ENCODE data around the gene PNO1. TPM values are rescaled to one million over a fixed set of nuclear protein-coding genes. Genes with fewer than 3 reads are reported as not detected.
A peak's percentile ranks its signal among the peaks of the same experiment; 100 is the strongest.

Gene PNO1
- total and polyA plus RNA-seq, 9 of the 15 experiments (the other 6 are each of a cell fraction or from before 2014, with no cell fraction given) = 11.8 to 81.7 (median 41.1) TPM

- Histone ChIP-seq H3K36me3 (ENCODE audit: control insufficient read depth, insufficient read depth, low read length) (peaks cover 6% of the 10 kb centered on the region; the same call in 2 of the 3 replicates), H3K4me1 (replicated peaks in 1 of 2; ENCODE audit: control insufficient read depth in 2 of 2, insufficient read depth in 2 of 2, low read length in 2 of 2) (peaks cover 5 to 32% of the 10 kb centered on the region in 2 experiments), H3K27me3 (ENCODE audit: control insufficient read depth in 2 of 2, insufficient read depth in 2 of 2, low read length in 2 of 2) (no peaks in the 10 kb centered on the region), H3K9me3 (replicated peaks; ENCODE audit: control insufficient read depth, insufficient read depth, low read depth, low read length) (no peaks in the 10 kb centered on the region), H3K4me3 (no peak overlapping the region), H3K4me2 (ENCODE audit: insufficient read depth, low read length) (no peak overlapping the region), H3K27ac (ENCODE audit: extremely low read depth, low read depth, low read length) (peak overlapping the region; percentile 8; the same call in 1 of the 3 replicates), H4K20me1 (replicated peaks; ENCODE audit: control insufficient read depth, insufficient read depth, low read length) (no peaks in the 10 kb centered on the region), H3K9ac (ENCODE audit: insufficient read depth in 1 of 2, low read depth in 2 of 2, low read length in 2 of 2) (no peak overlapping the region), H3K79me2 (ENCODE audit: control insufficient read depth, insufficient read depth, low read length) (peaks cover 98% of the 10 kb centered on the region), H3K9me1 (ENCODE audit: control insufficient read depth, insufficient read depth, low read length) (no peaks in the 10 kb centered on the region), H2AFZ (ENCODE audit: low read depth, low read length) (no peak overlapping the region)
- CTCF ChIA-PET (ENCODE audit: low intra/inter-chr PET ratio) = no interaction called here
- in situ Hi-C loops (cut with MboI) (no loop called here), intact Hi-C loops (cut with micrococcal nuclease) (loop anchor here (5.0 kb wide), 1 partner anchor 86 kb away; no protein-coding TSS in a partner anchor)
- POLR2A ChIA-PET = interaction anchor here (0.5 to 1.5 kb wide), 4 partner anchors 20 to 95 kb away, joined by 3 to 5 read pairs (median 4); no protein-coding TSS in a partner anchor
- FAIRE-seq (no peak), ATAC-seq (no peak), DNase-seq (ENCODE audit: extremely low read depth in 1 of 4, low spot score in 3 of 4) (peak in 1 of 4 experiments; percentile 50)
- TF ChIP-seq ADNP (tag; IDR thresholded peaks at IDR 0.05) (0 out of 2 replicates have a peak, but pooled peaks have one; percentile 7), RAD21 (CRISPR knock-in tag; conservative IDR thresholded peaks at IDR 0.05 in 1 of 2, IDR thresholded peaks at IDR 0.05 in 1 of 2) (peak in 1 of 2 experiments; percentile 28; a peak in 1 of 4 replicates), CHD4 (IDR thresholded peaks at IDR 0.05; ENCODE audit: insufficient read depth, insufficient replicate concordance, low read depth, low read length, poor library complexity, severe bottlenecking) (no peak), CEBPZ (IDR thresholded peaks at IDR 0.05; ENCODE audit: borderline replicate concordance, low read depth, low read length) (no peak), ZNF354B (CRISPR knock-in tag; IDR thresholded peaks at IDR 0.05) (no peak), CTCF (IDR thresholded peaks at IDR 0.05 in 2 of 3, conservative IDR thresholded peaks at IDR 0.05 in 1 of 3; ENCODE audit: insufficient read depth in 2 of 3, low read depth in 1 of 3, low read length in 3 of 3) (peak in 2 of 3 experiments; percentile 23 to 47; a peak in 3 of 6 replicates), TEAD1 (CRISPR knock-in tag; IDR thresholded peaks at IDR 0.05) (no peak)
- WGBS (ENCODE audit: insufficient coverage, low coverage, missing lambda C conversion rate) = 44% methylated on average over 4 of the region's 4 CpGs
- BruUV-seq (replicated peaks) = no TSS peak
Measured at GRCh38 chr2:68196120-68196716, 38.5 kb downstream of the PNO1 start.
